Measurements from ENCODE around the gene RPL36A.
A peak's percentile ranks its signal among the peaks of the same experiment; 100 is the strongest.

The RPL36A gene

DNA sequence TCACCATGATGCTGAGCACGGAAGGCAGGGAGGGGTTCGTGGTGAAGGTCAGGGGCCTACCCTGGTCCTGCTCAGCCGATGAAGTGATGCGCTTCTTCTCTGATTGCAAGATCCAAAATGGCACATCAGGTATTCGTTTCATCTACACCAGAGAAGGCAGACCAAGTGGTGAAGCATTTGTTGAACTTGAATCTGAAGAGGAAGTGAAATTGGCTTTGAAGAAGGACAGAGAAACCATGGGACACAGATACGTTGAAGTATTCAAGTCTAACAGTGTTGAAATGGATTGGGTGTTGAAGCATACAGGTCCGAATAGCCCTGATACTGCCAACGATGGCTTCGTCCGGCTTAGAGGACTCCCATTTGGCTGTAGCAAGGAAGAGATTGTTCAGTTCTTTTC, 21.2 kb downstream of the RPL36A start:
- no peak for DNase-seq (ENCODE audit: low read depth in 2 of 2)
- TF ChIP-seq, protein P1, sequence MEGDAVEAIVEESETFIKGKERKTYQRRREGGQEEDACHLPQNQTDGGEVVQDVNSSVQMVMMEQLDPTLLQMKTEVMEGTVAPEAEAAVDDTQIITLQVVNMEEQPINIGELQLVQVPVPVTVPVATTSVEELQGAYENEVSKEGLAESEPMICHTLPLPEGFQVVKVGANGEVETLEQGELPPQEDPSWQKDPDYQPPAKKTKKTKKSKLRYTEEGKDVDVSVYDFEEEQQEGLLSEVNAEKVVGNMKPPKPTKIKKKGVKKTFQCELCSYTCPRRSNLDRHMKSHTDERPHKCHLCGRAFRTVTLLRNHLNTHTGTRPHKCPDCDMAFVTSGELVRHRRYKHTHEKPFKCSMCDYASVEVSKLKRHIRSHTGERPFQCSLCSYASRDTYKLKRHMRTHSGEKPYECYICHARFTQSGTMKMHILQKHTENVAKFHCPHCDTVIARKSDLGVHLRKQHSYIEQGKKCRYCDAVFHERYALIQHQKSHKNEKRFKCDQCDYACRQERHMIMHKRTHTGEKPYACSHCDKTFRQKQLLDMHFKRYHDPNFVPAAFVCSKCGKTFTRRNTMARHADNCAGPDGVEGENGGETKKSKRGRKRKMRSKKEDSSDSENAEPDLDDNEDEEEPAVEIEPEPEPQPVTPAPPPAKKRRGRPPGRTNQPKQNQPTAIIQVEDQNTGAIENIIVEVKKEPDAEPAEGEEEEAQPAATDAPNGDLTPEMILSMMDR (IDR thresholded peaks at IDR 0.05; ENCODE audit: low read depth, low read length), result no peak
- no peak overlapping the region for H3K4me3 ChIP-seq (replicated peaks in 1 of 2; ENCODE audit: low read depth in 2 of 2, low read length in 2 of 2)

DNA sequence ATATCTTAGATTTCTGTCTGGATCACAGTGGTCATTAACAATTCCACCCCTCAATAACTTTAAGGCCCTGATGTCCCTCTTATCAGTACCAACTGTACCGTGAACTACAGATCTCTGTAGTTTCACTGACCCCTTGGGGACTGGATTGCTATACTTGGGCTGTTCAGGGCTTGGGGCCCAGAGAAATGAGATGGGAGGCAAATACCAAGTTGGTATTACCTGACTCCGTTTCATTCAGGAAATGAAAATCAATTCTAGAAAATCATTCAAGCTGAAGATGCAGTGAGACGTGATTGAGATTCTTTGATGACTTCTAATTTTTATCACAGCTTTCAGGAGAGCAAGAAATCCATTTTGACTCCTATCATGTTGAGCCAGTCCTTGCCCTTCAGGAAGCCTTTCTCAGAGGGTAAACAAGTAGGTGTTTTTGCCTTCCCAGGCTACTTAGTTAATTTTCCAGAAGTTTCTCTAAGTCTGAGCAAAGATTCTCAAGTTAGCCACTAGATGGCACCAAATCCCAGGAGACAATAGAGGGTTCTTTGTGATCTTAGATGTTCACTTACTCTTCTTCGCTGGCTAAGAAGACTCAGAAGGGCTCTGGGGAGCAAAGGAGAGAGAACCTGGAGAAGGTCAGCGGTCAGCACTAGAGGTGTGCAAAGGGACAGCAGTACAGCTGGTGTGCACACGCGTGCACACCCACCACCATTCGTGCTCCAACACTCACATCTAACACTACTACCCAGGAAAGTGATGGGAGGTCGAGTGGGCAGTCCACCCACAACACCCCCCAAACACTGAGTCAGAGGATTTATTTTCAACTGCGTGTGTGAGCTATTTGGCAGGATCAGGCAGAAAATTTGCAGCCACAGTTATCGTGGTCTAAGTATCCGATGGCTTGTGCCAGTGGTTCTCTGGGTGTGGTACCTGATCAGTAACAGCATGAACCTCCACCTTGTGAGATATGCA, 24.7 kb downstream of the RPL36A start:
- no peak overlapping the region for H3K4me3 ChIP-seq (replicated peaks in 1 of 2; ENCODE audit: low read depth in 2 of 2, low read length in 2 of 2)
- TF ChIP-seq, protein P1 (IDR thresholded peaks at IDR 0.05; ENCODE audit: low read depth, low read length), result peak; percentile 52
- DNase-seq (ENCODE audit: low read depth in 2 of 2), result peak; percentile 85 to 88

DNA sequence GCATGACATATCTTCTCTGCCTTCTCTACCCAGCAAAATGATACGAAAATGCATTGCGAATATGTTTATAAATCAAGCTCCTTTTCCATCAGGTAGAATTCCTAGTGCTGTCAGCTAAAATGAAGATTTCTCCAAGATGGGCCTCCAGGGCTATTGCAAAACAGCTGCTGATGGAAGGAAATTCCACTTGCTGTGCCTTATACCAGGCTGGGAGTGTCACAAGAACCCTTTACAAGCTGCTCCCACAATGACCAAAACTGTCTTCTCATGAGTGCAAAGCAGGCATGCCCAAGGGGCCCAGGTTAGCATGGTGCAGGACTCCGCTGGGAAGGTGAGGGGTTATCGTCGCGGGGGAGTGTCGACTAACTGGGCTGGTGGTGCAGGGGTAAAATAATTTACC, 25.9 kb downstream of the RPL36A start:
- no peak overlapping the region for H3K4me3 ChIP-seq (replicated peaks in 1 of 2; ENCODE audit: low read depth in 2 of 2, low read length in 2 of 2)
- DNase-seq (ENCODE audit: low read depth in 2 of 2), result no peak
- TF ChIP-seq, protein P1 (IDR thresholded peaks at IDR 0.05; ENCODE audit: low read depth, low read length), result no peak

DNA sequence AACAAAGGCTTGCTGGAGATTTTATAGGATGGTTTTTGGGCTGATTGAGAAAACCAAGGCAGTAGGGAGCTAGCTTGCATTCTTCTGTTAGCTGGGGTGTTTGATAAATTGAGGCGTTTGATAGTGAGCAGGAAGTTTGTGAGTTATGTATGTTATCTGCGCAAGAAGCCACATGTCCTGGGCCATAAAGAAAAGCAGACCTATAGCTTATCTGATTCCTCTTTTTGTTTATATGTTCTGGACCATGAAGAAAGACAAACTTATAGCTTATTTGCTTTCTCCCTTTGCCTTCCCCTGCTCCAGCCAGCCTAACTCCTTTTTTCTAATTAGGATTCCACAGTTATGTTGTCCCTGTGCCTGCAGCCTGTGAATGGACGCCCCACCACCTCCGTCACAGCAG, 26.4 kb downstream of the RPL36A start:
- TF ChIP-seq, protein P1 (IDR thresholded peaks at IDR 0.05; ENCODE audit: low read depth, low read length), result no peak
- no peak overlapping the region for H3K4me3 ChIP-seq (replicated peaks in 1 of 2; ENCODE audit: low read depth in 2 of 2, low read length in 2 of 2)
- DNase-seq (ENCODE audit: low read depth in 2 of 2), result no peak

DNA sequence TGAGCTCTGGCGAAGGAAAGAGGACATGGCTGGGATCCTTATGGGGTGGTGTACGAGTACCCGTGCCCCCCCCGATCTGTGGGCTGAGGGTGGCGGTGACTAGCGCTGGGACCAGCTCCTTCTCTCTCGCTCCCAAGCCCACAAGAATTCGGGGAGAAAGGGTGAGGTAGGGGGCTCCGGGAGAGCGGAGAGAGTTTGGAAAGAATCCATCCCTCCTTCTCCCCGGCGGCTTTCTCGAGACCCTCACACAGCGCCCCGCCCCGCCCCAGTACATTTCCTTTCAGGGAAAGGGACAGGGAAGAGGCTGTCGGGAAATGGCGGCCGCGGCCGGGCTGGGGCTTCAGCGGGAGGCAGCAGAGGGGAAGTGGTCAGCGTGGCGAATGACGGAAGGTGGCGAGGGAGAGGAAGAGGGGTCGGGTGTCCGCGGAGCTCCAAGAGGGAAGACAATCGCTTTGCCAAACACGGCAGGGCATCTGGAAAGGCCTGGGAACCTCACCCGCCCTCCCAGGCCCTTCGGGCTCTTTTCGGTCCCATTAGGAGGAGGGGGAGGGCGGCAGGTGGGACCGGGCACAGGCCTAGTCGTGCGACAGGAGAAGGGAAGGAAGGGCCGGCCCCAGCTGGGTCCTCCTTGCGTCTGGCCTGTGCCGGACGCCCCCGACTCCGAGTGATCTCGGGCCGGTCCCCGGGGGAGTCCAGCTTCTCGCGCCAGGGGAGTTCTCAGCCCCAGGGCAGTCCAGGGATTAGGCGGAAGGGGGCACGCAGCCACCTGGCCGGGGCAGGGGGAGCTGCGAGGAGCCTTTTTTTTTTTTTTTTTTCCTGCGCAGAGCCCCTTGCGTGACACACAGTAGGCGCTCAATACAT, 27.4 kb downstream of the RPL36A start:
- H3K4me3 ChIP-seq (replicated peaks in 1 of 2; ENCODE audit: low read depth in 2 of 2, low read length in 2 of 2), result peak overlapping the region; percentile 43 to 47
- TF ChIP-seq, protein P1 (IDR thresholded peaks at IDR 0.05; ENCODE audit: low read depth, low read length), result no peak
- DNase-seq (ENCODE audit: low read depth in 2 of 2), result peak; percentile 30 to 39

DNA sequence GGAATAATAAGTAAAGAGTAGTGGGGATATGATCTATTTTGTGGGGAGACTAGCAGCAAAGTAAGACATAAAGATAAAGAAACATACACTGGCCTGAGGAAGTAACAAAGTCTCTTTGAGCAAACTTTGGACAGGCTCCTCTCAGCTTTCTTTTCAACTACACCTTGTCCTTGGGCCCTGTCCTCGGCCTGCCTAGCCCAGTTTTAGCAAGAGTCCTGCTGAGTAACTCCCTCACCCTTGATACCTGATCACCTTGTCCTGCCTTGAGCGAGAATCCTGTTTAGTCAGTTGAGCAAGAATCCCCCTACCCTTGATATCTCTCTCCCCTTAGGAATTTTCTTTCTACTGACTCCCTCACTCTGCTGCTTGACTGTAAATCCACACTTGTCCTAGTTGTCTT, 28.7 kb downstream of the RPL36A start:
- H3K4me3 ChIP-seq (replicated peaks in 1 of 2; ENCODE audit: low read depth in 2 of 2, low read length in 2 of 2), result no peak overlapping the region
- TF ChIP-seq, protein P1 (IDR thresholded peaks at IDR 0.05; ENCODE audit: low read depth, low read length), result no peak
- no peak for DNase-seq (ENCODE audit: low read depth in 2 of 2)
